ENCODE data around the gene COL20A1.

- TF ChIP-seq CTCF (IDR thresholded peaks at IDR 0.05; ENCODE audit: insufficient read depth, low read depth, low read length) (no peak), EZH2 (IDR thresholded peaks at IDR 0.05; ENCODE audit: insufficient read depth, low read length) (no peak)
Measured at GRCh38 chr20:63321148-63321831, 28.3 kb downstream of the COL20A1 start.
